ENCODE data around the gene GALNT18. TPM values are rescaled to one million over a fixed set of nuclear protein-coding genes. Genes with fewer than 3 reads are reported as not detected.

The GALNT18 gene
- total and polyA plus RNA-seq, 2 donors (not counting 3 experiments of a cell fraction or from before 2014, with no cell fraction given), result 0.17 to 0.18 TPM

GRCh38 chr11:11400121-11400520 lies 221.7 kb downstream of the GALNT18 start:
- H3K79me2 ChIP-seq (ENCODE audit: control insufficient read depth, insufficient read depth, low read length), result no peaks in the 10 kb centered on the region
- BruUV-seq (replicated peaks), result no TSS peak
- no peak for TF ChIP-seq JUN (IDR thresholded peaks at IDR 0.05; ENCODE audit: borderline replicate concordance, insufficient read depth, insufficient read length, low read depth)
- no peak for TF ChIP-seq GATA2 (IDR thresholded peaks at IDR 0.05; ENCODE audit: insufficient read depth, insufficient read length, low read depth, low read length)
- TF ChIP-seq POLR2A (IDR thresholded peaks at IDR 0.05; ENCODE audit: low read depth, low read length), result no peak
- no peak for TF ChIP-seq FOS (IDR thresholded peaks at IDR 0.05; ENCODE audit: borderline replicate concordance, insufficient read depth, low read length)
- H3K27ac ChIP-seq (ENCODE audit: insufficient read depth, low read depth, low read length), result no peak overlapping the region
- CTCF ChIA-PET, result no interaction called here
- H4K20me1 ChIP-seq (replicated peaks; ENCODE audit: control insufficient read depth, extremely low read depth, insufficient read depth, low read length), result no peaks in the 10 kb centered on the region
- DNase-seq (ENCODE audit: low read depth, low spot score), result no peak
- H3K9me1 ChIP-seq (replicated peaks; ENCODE audit: control insufficient read depth, extremely low read depth, insufficient read depth, low read length), result no peaks in the 10 kb centered on the region
- H3K36me3 ChIP-seq (ENCODE audit: control insufficient read depth in 2 of 2, extremely low read depth in 1 of 2, insufficient read depth in 2 of 2, low read length in 2 of 2), result no peaks in the 10 kb centered on the region
- no peaks in the 10 kb centered on the region for H3K9me3 ChIP-seq (replicated peaks; ENCODE audit: control insufficient read depth, insufficient read depth, low read length)
- H3K9ac ChIP-seq (replicated peaks; ENCODE audit: extremely low read depth, insufficient read depth, low read length), result no peak overlapping the region
- H3K4me2 ChIP-seq (ENCODE audit: insufficient read depth, low read length), result no peak overlapping the region
- no peak overlapping the region for H2AFZ ChIP-seq (ENCODE audit: low read depth, low read length)
- intact Hi-C loops (cut with micrococcal nuclease), result loop anchor here (2.0 kb wide), 1 partner anchor 387 kb away; no protein-coding TSS in a partner anchor
- H3K4me1 ChIP-seq (ENCODE audit: control insufficient read depth, extremely low read depth, insufficient read depth, low read length), result no peaks in the 10 kb centered on the region
- H3K4me3 ChIP-seq (replicated peaks in 1 of 3; ENCODE audit: insufficient read depth in 1 of 3, low read depth in 1 of 3, low read length in 3 of 3), result no peak overlapping the region
- dilution Hi-C loops (cut with MboI; ENCODE audit: extremely low pct_ligation_motif_present, low sequenced_read_pairs), result no loop called here
- POLR2A ChIA-PET, result no interaction called here
- H3K27me3 ChIP-seq (ENCODE audit: control insufficient read depth in 2 of 2, insufficient read depth in 2 of 2, low read length in 2 of 2), result peaks cover 2 to 10% of the 10 kb centered on the region in 2 experiments
- no peak for FAIRE-seq

DNA sequence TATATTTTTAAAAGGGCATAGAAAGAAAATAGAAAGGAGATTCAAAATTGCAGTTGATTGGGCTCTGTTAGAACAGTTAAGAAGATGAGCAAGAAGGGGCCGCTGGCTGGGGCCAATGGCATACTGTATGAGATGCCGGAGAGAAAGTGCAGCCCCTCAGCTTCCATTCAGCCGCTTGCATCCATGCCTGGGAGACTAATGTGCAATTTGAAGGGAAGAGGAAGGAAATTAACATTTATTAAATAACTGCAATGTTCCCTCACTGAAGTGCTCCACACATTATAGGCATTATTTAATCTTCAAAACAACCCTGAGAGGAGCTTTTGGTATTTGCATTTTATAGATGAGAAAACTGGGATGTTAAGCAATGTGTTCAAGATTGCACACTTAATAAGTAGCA lies 224.0 kb downstream of the GALNT18 start:
- dilution Hi-C loops (cut with MboI; ENCODE audit: extremely low pct_ligation_motif_present, low sequenced_read_pairs), result no loop called here
- H3K9ac ChIP-seq (replicated peaks; ENCODE audit: extremely low read depth, insufficient read depth, low read length), result no peak overlapping the region
- H2AFZ ChIP-seq (ENCODE audit: low read depth, low read length), result no peak overlapping the region
- H4K20me1 ChIP-seq (replicated peaks; ENCODE audit: control insufficient read depth, extremely low read depth, insufficient read depth, low read length), result no peaks in the 10 kb centered on the region
- CTCF ChIA-PET, result interaction anchor here (1.1 kb wide), 1 partner anchor 391 kb away, joined by 3 read pairs; no protein-coding TSS in a partner anchor
- no peaks in the 10 kb centered on the region for H3K4me1 ChIP-seq (ENCODE audit: control insufficient read depth, extremely low read depth, insufficient read depth, low read length)
- no peak overlapping the region for H3K4me2 ChIP-seq (ENCODE audit: insufficient read depth, low read length)
- intact Hi-C loops (cut with micrococcal nuclease), result no loop called here
- H3K36me3 ChIP-seq (ENCODE audit: control insufficient read depth in 2 of 2, extremely low read depth in 1 of 2, insufficient read depth in 2 of 2, low read length in 2 of 2), result no peaks in the 10 kb centered on the region
- no peaks in the 10 kb centered on the region for H3K9me1 ChIP-seq (replicated peaks; ENCODE audit: control insufficient read depth, extremely low read depth, insufficient read depth, low read length)
- no peak overlapping the region for H3K4me3 ChIP-seq (replicated peaks in 1 of 3; ENCODE audit: insufficient read depth in 1 of 3, low read depth in 1 of 3, low read length in 3 of 3)
- no peak for FAIRE-seq
- no TSS peak for BruUV-seq (replicated peaks)
- H3K27me3 ChIP-seq (ENCODE audit: control insufficient read depth in 2 of 2, insufficient read depth in 2 of 2, low read length in 2 of 2), result peaks cover 2 to 10% of the 10 kb centered on the region in 2 experiments
- H3K9me3 ChIP-seq (replicated peaks; ENCODE audit: control insufficient read depth, insufficient read depth, low read length), result no peaks in the 10 kb centered on the region
- no peaks in the 10 kb centered on the region for H3K79me2 ChIP-seq (ENCODE audit: control insufficient read depth, insufficient read depth, low read length)
- POLR2A ChIA-PET, result no interaction called here
- no peak overlapping the region for H3K27ac ChIP-seq (ENCODE audit: insufficient read depth, low read depth, low read length)
- TF ChIP-seq, protein P1, sequence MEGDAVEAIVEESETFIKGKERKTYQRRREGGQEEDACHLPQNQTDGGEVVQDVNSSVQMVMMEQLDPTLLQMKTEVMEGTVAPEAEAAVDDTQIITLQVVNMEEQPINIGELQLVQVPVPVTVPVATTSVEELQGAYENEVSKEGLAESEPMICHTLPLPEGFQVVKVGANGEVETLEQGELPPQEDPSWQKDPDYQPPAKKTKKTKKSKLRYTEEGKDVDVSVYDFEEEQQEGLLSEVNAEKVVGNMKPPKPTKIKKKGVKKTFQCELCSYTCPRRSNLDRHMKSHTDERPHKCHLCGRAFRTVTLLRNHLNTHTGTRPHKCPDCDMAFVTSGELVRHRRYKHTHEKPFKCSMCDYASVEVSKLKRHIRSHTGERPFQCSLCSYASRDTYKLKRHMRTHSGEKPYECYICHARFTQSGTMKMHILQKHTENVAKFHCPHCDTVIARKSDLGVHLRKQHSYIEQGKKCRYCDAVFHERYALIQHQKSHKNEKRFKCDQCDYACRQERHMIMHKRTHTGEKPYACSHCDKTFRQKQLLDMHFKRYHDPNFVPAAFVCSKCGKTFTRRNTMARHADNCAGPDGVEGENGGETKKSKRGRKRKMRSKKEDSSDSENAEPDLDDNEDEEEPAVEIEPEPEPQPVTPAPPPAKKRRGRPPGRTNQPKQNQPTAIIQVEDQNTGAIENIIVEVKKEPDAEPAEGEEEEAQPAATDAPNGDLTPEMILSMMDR (IDR thresholded peaks at IDR 0.05; ENCODE audit: extremely low read depth in 1 of 2, insufficient read depth in 1 of 2, low read depth in 1 of 2, low read length in 2 of 2), result no peak
- TF ChIP-seq POLR2A (IDR thresholded peaks at IDR 0.05; ENCODE audit: low read depth, low read length) (no peak), FOS (IDR thresholded peaks at IDR 0.05; ENCODE audit: borderline replicate concordance, insufficient read depth, low read length) (no peak), JUN (IDR thresholded peaks at IDR 0.05; ENCODE audit: borderline replicate concordance, insufficient read depth, insufficient read length, low read depth) (no peak), MYC (IDR thresholded peaks at IDR 0.05; ENCODE audit: low read depth, low read length) (no peak), POLR2AphosphoS5 (IDR thresholded peaks at IDR 0.05; ENCODE audit: insufficient read depth, low read depth, low read length) (no peak), GATA2 (IDR thresholded peaks at IDR 0.05; ENCODE audit: insufficient read depth, insufficient read length, low read depth, low read length) (no peak), EZH2 (IDR thresholded peaks at IDR 0.05; ENCODE audit: borderline replicate concordance, low read depth, low read length, severe bottlenecking) (no peak), MAX (IDR thresholded peaks at IDR 0.05; ENCODE audit: insufficient read depth, insufficient read length) (no peak)
- no peak for DNase-seq (ENCODE audit: low read depth, low spot score)

All from endothelial cell of umbilical vein (primary cell).